ENCODE measurements around the gene PCCA.

- TF ChIP-seq CTCF (IDR thresholded peaks at IDR 0.05) (no peak), EP300 (IDR thresholded peaks at IDR 0.05) (no peak)
Measured at GRCh38 chr13:100262404-100262803, 173.5 kb downstream of the PCCA start.

Measured in suprapubic skin (tissue), 3 donors.